GM18873 (cell line): ENCODE results near the gene SLC12A7.
"Not testable (repeated sequence)": the region's sequence is repeated elsewhere in the genome, so short reads cannot be mapped to it uniquely, and the experiment has no call there.

ENCODE experiments used
- ATAC-seq: cut with Tn5 transposase; IDR thresholded peaks from one replicate; pipeline ENCODE4 v1.9.1; 2021; ENCODE audit warnings: mild to moderate bottlenecking, moderate library complexity, moderate number of reproducible peaks; ENCODE audit not compliant: unreplicated experiment, low FRiP score

The SLC12A7 gene

DNA sequence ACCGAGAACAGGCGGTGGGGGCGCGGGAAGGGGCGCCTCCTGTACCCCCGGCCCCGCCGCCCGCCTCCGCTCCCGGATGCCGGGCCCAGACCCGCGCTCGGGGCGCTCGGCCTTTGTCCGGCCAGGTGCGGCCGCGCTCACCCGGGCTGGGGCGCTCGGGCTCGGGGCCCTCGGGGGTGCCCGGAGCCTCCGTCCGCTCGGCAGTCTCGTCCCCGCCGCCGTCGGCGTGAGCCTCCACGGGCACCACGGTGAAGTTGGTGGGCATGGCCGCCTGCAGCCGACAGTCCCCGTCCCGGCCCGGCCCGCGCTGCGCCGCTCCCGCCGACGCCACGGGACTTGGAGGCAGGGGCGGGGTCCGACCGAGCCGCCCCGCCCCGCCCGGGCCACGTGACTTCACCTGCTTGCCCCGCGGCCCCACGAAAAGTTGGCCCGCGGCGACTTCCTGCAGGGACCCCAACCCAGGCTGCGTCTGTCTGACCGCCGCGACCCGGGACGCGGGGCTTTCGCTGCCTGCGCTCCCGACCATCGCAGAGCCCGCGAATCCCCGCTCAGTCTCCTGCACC, at the start of gene SLC12A7:
SLC12A7 (minus strand) TSS at position 337 of the 563 bp plus-strand sequence; CDS start at position 265, 72 bp downstream.
- no peak for ATAC-seq

DNA sequence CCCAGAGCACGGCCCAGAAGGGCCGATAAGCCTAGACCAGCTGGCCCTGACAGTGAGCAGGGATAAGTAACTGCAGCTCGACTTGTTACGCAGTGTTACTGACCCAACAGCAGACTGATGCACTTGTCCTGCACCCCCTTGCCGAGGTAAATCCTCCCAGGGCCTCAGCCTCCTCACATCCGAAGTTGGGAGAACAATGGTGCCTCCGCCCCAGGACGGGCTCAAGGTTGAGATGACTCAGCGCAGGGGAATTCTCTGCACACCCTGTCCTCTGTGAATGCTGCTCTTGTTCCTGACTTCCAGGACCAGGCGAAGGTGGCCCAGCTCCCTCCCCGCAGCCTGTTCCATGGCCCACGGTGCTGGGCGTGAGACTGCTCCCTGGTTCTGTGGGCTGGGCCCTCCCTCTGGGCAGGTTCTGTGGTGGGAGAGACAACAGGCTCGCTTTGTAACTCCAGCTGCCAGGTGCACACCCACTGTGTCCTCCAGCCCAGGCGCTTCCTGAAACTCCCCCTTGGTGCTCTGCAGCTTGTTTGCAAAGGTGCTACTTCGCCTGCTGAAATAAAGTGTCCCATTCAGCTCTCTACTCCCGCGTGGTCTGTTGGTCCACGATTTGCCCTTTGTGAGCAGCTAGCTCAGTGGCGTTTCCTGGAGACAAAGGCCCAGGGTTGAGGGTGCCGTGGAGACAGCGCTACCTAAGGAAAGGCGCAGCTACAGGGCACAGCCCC, 49.4 kb upstream of the SLC12A7 start:
- no peak for ATAC-seq

DNA sequence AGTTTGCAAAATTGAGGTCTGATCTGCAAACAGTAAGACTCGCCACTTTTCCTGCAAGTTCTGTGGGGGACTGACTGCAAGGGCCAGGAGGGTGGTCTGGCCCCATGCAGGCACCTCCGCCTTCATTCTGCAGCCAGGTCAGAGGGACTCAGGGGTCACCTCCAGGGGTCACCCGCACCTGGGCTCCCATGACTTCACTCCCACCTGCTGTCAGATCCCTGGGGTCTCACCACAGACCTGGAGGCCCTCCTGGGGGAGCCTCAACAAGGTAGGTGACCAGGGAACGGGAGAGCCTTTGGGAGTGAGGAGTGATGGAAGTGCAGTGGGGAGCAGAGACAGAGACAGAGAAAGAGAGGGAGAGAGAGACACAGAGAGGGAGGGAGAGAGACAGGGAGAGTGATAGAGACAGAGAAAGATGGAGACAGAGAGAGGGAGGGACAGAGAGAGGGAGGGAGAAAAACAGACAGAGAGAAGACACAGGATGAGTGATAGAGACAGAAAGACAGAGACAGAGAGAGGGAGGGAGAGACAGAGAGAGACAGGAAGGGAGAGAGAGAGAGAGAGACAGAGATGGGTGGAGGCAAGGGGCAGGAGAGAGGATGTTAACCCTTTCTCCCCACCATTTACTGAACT, 48.0 kb upstream of the SLC12A7 start:
- no peak for ATAC-seq

GRCh38 chr5:1159341-1159675, 47.4 kb upstream of the SLC12A7 start:
- ATAC-seq = no peak

- ATAC-seq = no peak
These were observed 46.9 kb upstream of the SLC12A7 start for GRCh38 chr5:1158647-1159340.

DNA sequence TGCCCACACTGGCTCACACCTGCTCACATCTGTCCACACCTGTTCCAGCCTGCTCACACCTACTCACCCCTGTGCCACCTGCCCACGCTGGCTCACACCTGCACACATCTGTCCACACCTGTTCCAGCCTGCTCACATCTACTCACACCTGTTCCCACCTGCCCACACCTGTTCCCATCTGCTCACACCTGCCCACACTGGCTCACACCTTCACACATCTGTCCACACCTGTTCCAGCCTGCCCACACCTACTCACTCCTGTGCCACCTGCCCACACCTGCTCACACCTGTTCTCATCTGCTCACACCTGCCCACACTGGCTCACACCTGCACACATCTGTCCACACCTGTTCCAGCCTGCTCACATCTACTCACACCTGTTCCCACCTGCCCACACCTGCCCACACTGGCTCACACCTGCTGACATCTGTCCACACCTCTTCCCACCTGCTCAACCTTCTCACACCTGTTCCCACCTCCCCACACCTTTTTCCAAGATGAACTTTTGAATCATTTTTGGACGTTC, 45.7 kb upstream of the SLC12A7 start:
- not testable (repeated sequence) for ATAC-seq

- ATAC-seq = no peak
These were observed 45.0 kb upstream of the SLC12A7 start for GRCh38 chr5:1156754-1157460.

DNA sequence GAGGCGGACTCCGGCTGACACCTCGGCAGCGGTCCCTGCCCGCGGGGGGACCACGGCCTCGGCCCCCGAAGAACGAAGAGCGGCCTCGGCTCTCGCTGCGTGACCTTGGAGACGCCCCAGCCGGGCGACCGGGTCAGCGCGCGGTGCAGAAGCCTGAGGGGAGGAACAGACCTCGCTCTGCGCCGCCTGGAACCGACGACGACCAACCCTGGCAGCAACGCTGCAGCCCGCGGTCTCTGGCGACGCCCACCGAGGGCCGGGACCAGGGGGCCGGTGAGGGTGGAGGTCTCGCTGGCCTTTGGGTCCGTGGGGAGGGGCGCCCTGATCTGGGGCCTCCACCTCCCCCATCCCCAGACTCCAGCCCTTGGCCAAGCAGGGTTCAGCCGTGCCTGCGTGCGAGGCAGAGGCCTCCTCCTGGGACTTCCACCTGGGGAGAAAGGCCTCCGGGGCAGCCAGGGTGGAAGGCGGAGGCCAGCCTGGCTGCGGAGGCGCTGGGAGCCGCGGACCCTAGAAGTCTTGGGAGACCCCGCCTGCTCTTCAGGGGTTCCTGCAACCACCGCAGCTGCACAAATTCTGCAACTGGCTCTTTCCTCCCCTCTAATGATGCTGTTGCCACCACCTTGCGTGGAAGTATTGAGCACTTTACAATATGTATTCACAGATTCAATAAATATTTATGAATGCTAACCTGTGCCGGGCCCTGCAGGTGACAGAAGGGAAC, 44.3 kb upstream of the SLC12A7 start:
- ATAC-seq = no peak

GRCh38 chr5:1155191-1156032, 43.5 kb upstream of the SLC12A7 start:
- ATAC-seq = no peak

DNA sequence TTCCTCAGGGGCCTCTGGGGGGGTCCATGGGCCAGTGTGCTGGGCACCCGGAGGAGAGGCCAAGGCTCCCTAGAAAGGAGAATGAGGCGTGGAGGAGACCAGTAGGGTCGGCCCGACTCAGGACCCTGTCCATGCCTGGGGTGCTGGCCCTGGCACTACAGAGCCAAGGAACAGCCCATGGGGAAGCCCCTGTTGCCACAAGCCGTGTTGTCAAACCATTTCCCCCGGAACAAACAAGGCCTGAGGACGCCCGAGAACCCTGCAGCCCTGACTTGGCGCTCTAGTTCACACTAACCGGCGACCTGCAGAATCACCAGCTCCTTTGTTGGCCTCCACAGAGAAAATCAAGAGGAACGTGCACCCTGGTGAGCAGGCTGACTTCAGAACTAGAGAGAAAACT, 41.6 kb upstream of the SLC12A7 start:
- no peak for ATAC-seq

- no peak for ATAC-seq
These were observed 41.0 kb upstream of the SLC12A7 start for GRCh38 chr5:1152771-1153282.

DNA sequence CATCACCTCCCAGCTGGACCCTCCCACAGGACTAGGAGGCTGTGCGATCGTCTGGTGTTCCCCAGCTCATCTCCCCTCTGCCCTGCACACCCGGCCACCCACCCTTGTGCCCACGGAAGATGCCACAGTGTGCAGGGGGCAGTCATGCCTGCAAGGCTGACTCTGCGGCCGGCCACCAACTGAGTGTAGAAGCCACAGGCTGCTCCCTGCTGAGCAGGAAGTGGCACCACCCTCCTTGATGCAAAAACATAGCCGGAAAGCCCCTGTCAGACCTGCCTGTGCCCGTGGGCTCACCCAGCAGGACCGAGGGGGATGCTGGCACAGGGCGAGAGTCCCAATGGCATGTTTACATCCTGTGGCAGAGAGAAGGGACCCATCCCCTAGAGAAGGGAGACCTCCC, 40.3 kb upstream of the SLC12A7 start:
- ATAC-seq = no peak

- no peak for ATAC-seq
These were observed 39.5 kb upstream of the SLC12A7 start for GRCh38 chr5:1151316-1151715.

DNA sequence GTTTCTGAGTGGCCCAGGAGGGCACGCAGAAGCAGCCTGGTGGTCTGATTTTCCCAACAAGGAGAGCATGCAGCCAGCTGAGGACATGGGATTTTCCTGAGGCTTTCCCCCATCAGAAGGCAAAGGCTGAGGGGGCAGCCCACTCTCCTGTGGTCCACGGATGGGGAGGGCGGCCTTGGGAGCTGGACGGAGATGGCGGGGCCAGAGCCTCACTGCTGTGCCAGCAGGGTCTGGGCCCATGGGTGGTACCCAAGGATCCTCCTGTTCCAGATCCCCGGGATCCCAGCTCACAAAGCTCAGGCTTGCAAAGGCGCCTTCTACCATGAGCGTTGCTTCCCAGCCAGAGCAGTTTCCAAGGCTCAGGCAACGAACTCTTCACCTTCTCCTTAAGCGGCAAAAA, 39.0 kb upstream of the SLC12A7 start:
- no peak for ATAC-seq

DNA sequence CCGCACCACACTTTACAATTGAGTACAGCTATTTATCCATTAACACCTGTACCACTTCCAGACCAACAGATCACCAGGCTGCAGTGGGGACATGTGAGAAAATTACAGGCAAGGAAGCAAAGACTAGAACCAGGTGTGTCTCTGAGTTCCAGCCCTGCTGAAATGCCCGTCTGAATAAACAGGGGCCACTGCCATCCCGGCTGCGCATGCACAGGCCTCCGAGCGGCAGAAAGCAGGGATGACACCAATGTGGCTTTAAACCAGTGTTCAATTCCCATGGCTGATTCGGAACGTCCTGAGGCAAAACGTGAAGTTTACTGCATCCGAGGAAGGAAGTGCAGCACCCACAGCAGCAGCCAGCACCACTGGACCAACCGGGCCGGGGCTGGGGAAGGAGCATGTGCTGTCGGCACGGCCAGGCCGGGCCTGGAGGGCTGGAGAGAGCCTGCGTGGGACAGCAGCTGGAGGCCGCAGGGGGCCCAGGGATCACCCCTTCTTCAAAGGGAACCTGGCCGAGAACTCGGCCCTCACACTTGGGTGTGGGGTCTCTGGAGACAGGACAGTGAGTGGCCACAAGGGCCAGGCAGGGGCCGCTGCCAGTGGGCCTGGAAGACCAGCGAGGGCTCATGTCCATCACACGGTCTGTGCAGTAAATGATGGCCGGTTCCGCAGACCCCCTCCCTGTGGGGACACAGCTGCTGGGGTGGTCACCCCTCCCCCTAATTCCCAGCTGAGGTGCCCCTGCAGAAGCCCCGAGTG, 33.0 kb upstream of the SLC12A7 start:
- ATAC-seq = no peak

GRCh38 chr5:1144089-1144488, 32.2 kb upstream of the SLC12A7 start:
- ATAC-seq = no peak

- ATAC-seq = no peak
These were observed 31.7 kb upstream of the SLC12A7 start for GRCh38 chr5:1143670-1143951.

DNA sequence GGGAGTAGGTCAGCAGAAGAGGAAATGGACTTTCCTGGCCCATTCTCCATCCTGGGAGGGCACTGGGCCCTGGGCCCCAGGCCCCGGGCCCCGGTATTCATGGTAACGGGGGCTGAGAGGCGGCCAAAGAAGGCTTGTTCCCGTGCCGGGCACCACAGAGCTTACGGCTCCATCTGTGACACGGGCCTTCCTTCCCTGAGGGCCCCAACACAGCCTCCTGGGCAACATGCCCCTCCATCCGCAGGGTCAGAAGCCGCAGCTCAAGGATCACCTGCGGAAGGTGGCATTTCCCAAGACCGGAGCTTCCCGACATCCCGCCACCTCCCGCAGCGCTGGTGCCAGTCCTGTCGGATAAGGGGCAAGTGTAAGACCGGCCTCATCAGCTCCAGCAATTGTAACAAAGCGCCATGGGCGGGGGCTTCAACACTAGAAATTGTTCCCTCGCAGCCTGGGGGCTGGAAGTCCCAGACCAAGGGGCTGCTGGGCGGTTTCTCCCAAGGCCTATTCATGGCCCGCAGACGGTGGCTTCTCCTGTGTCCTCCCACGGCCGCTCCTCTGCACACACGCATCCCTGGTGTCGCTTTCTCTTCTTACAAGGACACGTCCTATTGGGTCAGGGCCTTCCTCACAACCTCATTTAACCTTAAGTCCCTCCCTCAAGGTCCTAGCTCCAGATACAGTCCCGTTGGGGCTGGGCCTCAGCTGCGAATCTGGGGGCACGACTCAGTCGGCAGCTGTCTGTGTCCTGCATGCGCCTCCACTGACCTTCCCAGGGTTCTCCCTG, 31.2 kb upstream of the SLC12A7 start:
- ATAC-seq = no peak
